Fibroblast of mammary gland (primary cell): ENCODE measurements around the gene FALEC.

ENCODE experiments used
- DNase-seq: peaks from one replicate; pipeline ENCODE4 v3.0.0-alpha.2; 2010; ENCODE audit warnings: low read depth
- H3K4me3 ChIP-seq: 2 replicates; pipeline ENCODE4 v1.5.1; 2011; ENCODE audit warnings: low read depth, mild to moderate bottlenecking, low read length, moderate library complexity; ENCODE audit not compliant: control insufficient read depth
- TF ChIP-seq, protein P1 (sequence below): conservative IDR thresholded peaks from 2 replicates; pipeline ENCODE4 v1.5.1; 2011; ENCODE audit warnings: low read depth, low read length, inconsistent platforms; ENCODE audit not compliant: control insufficient read depth, insufficient read depth

Gene FALEC

DNA sequence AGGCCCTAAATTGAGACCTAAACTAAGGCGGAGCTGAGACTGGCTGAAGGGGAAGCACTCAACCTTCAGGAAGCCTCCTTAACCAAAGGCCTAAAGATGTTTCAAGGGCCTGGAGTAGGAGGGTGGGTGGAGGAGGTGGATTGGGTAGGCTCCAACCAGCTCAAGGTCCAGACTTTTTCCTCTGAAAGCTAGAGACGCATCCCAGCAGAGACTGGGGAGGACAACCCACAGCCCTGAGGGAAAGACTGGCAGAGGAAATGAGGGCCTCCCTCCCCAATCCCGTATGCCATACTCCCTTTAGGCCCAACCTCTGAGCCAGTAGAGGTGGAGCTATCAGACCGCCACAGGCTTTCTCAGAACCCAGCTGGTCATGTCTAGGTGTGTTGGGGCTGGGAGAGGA is 6.6 kb upstream of the FALEC start:
- no peak overlapping the region for H3K4me3 ChIP-seq
- no peak for DNase-seq
- TF ChIP-seq, protein P1, sequence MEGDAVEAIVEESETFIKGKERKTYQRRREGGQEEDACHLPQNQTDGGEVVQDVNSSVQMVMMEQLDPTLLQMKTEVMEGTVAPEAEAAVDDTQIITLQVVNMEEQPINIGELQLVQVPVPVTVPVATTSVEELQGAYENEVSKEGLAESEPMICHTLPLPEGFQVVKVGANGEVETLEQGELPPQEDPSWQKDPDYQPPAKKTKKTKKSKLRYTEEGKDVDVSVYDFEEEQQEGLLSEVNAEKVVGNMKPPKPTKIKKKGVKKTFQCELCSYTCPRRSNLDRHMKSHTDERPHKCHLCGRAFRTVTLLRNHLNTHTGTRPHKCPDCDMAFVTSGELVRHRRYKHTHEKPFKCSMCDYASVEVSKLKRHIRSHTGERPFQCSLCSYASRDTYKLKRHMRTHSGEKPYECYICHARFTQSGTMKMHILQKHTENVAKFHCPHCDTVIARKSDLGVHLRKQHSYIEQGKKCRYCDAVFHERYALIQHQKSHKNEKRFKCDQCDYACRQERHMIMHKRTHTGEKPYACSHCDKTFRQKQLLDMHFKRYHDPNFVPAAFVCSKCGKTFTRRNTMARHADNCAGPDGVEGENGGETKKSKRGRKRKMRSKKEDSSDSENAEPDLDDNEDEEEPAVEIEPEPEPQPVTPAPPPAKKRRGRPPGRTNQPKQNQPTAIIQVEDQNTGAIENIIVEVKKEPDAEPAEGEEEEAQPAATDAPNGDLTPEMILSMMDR, result no peak

DNA sequence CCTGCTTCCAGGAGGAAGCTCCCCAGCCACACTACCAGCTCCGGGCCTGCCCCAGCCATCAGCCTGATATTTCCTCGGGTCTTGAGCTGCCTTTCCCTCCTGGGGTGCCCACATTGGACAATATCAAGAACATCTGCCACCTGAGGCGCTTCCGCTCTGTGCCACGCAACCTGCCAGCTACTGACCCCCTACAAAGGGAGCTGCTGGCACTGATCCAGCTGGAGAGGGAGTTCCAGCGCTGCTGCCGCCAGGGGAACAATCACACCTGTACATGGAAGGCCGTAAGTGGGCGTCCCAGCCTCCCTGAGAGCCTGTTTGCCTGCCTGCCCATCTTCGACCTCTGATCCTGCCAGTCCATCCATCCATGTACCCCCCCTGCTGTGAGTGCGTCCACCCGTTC is 4.0 kb upstream of the FALEC start:
- TF ChIP-seq, protein P1, result no peak
- no peak for DNase-seq
- no peak overlapping the region for H3K4me3 ChIP-seq

DNA sequence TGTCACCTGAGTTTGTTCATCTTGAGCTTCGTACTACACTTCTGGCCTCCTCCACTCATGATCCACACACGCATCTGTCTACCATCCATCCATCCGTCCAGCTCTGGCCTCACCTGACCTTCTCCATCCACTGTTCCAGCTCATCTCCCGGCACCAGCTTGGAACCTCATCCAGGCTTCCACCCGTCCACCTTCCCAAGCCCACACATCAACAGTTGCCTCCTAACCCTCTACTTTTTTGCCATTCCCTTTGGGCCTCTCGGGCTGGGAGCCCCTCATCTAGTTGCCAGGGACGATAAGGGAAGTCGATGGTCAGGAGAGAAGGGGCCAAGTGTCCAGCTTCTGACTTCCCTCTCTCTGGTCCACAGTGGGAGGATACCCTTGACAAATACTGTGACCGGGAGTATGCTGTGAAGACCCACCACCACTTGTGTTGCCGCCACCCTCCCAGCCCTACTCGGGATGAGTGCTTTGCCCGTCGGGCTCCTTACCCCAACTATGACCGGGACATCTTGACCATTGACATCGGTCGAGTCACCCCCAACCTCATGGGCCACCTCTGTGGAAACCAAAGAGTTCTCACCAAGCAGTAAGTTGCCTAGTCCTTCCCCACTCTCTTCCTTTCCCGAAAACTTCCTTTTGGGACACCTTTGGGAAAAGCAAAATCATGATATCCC is 3.4 kb upstream of the FALEC start:
- no peak overlapping the region for H3K4me3 ChIP-seq
- TF ChIP-seq, protein P1, result no peak
- DNase-seq, result no peak

DNA sequence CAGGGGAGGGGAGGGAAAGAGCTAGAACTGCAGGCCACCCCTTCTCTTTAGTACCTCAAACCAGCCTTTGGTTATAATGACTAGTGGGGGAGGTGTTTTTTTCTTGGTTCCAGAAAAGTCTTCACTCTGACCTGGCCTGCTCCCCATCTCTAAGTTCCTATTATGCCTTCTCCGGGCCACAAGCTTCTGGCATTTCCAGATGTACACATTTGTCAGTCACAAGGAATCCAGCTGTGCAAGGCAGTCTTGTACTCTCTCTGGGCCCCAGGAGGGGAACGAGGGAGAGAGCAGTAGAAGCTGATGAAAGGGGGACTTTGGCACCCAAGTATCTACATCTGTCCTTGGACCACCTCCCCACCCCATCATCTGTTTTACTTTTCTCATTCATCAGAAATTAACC is 2.7 kb upstream of the FALEC start:
- DNase-seq, result peak; percentile 26
- TF ChIP-seq, protein P1, result no peak
- no peak overlapping the region for H3K4me3 ChIP-seq

DNA sequence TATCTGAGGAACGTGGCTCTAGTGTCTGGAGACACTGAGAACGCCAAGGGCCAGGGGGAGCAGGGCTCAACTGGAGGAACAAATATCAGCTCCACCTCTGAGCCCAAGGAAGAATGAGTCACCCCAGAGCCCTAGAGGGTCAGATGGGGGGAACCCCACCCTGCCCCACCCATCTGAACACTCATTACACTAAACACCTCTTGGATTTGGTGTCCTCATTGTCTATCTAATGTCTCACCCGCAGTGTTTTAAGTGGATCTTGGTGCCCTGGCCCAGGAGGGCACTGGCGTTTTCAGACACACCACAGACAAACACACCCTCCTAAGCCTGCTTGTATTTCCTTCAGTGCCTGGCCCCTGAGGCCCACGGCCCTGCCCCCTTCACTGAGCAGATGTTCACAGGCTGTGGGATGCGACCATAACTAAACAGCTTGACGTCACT is 2.2 kb upstream of the FALEC start:
- DNase-seq, result peak; percentile 24
- H3K4me3 ChIP-seq, result no peak overlapping the region
- TF ChIP-seq, protein P1, result no peak

DNA sequence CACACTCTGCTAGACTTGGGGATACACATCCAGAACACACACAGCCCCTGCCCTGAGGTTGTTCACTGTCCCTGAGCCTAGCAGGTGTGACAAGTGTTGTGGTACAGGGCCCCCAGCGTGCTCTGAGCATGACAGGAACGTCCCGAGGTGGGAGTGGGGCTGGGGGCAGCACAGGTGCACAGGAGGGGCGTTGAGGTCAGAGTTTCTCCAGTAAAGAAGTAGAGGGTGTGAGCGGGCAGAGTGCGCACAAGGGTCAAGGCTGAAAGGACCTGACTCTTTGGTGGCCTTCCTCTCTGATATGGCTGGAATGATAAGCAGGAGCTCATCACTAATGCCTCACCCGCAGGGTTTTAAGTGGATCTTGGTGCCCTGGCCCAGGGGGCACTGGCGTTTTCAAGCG is 1.3 kb upstream of the FALEC start:
- no peak for DNase-seq
- H3K4me3 ChIP-seq, result no peak overlapping the region
- TF ChIP-seq, protein P1, result no peak
